Sigmoid colon (tissue), 3 donors: ENCODE measurements around the gene TRMT2A.

Experiments
- CTCF ChIP-seq, 4 experiments: fragments of 450-650 bp in 3 of 4; fragments of 200-600 bp in 1 of 4; IDR thresholded peaks; one replicate each; pipeline ENCODE4 v1.5.1; 2016 to 2019; ENCODE audit warnings: antibody characterized with exemption in 4 of 4, mild to moderate bottlenecking in 3 of 4, moderate library complexity in 2 of 4
- POLR2A ChIP-seq, 2 donors: fragments of 450-650 bp; IDR thresholded peaks; one replicate each; pipeline ENCODE4 v1.6.1; 2016; ENCODE audit warnings: antibody characterized with exemption in 2 of 2, mild to moderate bottlenecking in 2 of 2, moderate library complexity in 2 of 2

GRCh38 chr22:20139391-20140106, 22.5 kb upstream of the TRMT2A start:
- no peak for TF ChIP-seq CTCF (IDR thresholded peaks at IDR 0.05)
- TF ChIP-seq POLR2A (IDR thresholded peaks at IDR 0.05): no peak
